Ishikawa (cell line): ENCODE data around the gene MTUS2.

Source experiments
- CEBPB ChIP-seq: IDR thresholded peaks from 2 replicates; pipeline ENCODE4 v1.6.1; 2012
- CREB1 ChIP-seq: IDR thresholded peaks from 2 replicates; pipeline ENCODE4 v1.6.1; 2012; ENCODE audit warnings: low read depth
- EGR1 ChIP-seq: IDR thresholded peaks from 2 replicates; pipeline ENCODE4 v1.6.1; 2012
- EP300 ChIP-seq: IDR thresholded peaks from 2 replicates; pipeline ENCODE4 v1.6.1; 2012; ENCODE audit warnings: borderline replicate concordance
- FOXM1 ChIP-seq: IDR thresholded peaks from 2 replicates; pipeline ENCODE4 v1.6.1; 2012; ENCODE audit warnings: low read depth, borderline replicate concordance
- NFIC ChIP-seq: IDR thresholded peaks from 2 replicates; pipeline ENCODE4 v1.6.1; 2012
- RAD21 ChIP-seq: IDR thresholded peaks from 2 replicates; pipeline ENCODE4 v1.6.1; 2012; ENCODE audit warnings: low read depth
- TAF1 ChIP-seq: IDR thresholded peaks from 2 replicates; pipeline ENCODE4 v1.6.1; 2012; ENCODE audit warnings: low read depth, mild to moderate bottlenecking
- TCF12 ChIP-seq: IDR thresholded peaks from 2 replicates; pipeline ENCODE4 v1.6.1; 2012; ENCODE audit warnings: low read depth
- TEAD4 ChIP-seq: IDR thresholded peaks from 2 replicates; pipeline ENCODE4 v1.6.1; 2012
- YY1 ChIP-seq: IDR thresholded peaks from 2 replicates; pipeline ENCODE4 v1.6.1; 2012; ENCODE audit warnings: low read depth
- ZBTB7A ChIP-seq: IDR thresholded peaks from 2 replicates; pipeline ENCODE4 v1.6.1; 2012; ENCODE audit warnings: low read depth
- TF ChIP-seq, protein P1 (sequence below): IDR thresholded peaks from 2 replicates; pipeline ENCODE4 v1.6.1; 2012
- TF ChIP-seq, protein P2 (sequence below): IDR thresholded peaks from 2 replicates; pipeline ENCODE4 v1.6.1; 2012; ENCODE audit warnings: low read depth, mild to moderate bottlenecking
- TF ChIP-seq, protein P3 (sequence below): IDR thresholded peaks from 2 replicates; pipeline ENCODE4 v1.6.1; 2012

MTUS2 gene

DNA sequence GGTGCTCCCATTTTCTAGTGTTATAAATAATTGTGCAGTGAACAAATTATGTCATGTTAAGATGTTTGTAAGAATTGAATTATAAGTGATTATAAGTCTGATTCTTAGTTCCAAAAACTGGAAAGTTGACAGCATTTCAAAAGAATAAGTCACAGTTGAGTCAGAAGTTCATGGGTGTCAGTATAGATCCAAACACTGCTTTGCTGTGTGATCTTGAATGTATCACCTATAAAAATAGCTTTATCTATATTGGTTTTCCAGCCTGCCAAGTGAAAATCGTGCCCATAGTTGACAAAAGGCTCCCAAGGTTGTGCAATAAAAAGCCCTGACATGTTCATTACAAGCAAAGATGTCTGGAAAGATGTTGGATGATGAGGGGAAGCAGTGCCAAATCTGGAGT lies 336.0 kb downstream of the MTUS2 start:
- TF ChIP-seq FOXM1 (no peak), TCF12 (no peak), CEBPB (no peak), RAD21 (no peak), CREB1 (no peak), ZBTB7A (no peak), TEAD4 (no peak)
- TF ChIP-seq, protein P1, sequence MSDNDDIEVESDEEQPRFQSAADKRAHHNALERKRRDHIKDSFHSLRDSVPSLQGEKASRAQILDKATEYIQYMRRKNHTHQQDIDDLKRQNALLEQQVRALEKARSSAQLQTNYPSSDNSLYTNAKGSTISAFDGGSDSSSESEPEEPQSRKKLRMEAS = no peak
- TF ChIP-seq, protein P2, sequence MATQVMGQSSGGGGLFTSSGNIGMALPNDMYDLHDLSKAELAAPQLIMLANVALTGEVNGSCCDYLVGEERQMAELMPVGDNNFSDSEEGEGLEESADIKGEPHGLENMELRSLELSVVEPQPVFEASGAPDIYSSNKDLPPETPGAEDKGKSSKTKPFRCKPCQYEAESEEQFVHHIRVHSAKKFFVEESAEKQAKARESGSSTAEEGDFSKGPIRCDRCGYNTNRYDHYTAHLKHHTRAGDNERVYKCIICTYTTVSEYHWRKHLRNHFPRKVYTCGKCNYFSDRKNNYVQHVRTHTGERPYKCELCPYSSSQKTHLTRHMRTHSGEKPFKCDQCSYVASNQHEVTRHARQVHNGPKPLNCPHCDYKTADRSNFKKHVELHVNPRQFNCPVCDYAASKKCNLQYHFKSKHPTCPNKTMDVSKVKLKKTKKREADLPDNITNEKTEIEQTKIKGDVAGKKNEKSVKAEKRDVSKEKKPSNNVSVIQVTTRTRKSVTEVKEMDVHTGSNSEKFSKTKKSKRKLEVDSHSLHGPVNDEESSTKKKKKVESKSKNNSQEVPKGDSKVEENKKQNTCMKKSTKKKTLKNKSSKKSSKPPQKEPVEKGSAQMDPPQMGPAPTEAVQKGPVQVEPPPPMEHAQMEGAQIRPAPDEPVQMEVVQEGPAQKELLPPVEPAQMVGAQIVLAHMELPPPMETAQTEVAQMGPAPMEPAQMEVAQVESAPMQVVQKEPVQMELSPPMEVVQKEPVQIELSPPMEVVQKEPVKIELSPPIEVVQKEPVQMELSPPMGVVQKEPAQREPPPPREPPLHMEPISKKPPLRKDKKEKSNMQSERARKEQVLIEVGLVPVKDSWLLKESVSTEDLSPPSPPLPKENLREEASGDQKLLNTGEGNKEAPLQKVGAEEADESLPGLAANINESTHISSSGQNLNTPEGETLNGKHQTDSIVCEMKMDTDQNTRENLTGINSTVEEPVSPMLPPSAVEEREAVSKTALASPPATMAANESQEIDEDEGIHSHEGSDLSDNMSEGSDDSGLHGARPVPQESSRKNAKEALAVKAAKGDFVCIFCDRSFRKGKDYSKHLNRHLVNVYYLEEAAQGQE = no peak

DNA sequence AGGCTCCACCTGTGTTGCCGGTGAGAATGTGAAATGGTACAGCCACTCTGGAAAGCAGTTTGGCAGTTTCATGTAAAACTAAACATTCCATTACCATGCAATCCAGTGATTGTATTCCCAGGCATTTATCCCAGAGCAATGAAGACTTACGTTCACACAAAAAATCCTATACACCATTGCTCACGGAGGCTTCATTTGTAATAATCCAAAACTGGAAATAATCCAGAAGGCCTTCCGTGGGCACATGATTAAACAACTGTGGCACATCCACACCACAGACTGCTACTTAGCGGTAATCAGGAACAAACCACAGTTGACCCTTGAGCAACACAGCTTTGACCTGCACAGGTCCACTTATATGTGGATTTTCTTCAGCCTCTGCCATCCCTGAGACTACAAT lies 339.7 kb downstream of the MTUS2 start:
- no peak for TF ChIP-seq EP300
- TF ChIP-seq EGR1 = no peak
- TF ChIP-seq CREB1 = no peak
- no peak for TF ChIP-seq RAD21
- no peak for TF ChIP-seq FOXM1
- no peak for TF ChIP-seq TCF12
- TF ChIP-seq, protein P2 = no peak
- TF ChIP-seq TEAD4 = no peak
- TF ChIP-seq, protein P3, sequence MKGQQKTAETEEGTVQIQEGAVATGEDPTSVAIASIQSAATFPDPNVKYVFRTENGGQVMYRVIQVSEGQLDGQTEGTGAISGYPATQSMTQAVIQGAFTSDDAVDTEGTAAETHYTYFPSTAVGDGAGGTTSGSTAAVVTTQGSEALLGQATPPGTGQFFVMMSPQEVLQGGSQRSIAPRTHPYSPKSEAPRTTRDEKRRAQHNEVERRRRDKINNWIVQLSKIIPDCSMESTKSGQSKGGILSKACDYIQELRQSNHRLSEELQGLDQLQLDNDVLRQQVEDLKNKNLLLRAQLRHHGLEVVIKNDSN = no peak
- no peak for TF ChIP-seq CEBPB
- TF ChIP-seq, protein P1 = no peak
- no peak for TF ChIP-seq YY1
- TF ChIP-seq TAF1 = no peak
- TF ChIP-seq NFIC = no peak
- TF ChIP-seq ZBTB7A = no peak

DNA sequence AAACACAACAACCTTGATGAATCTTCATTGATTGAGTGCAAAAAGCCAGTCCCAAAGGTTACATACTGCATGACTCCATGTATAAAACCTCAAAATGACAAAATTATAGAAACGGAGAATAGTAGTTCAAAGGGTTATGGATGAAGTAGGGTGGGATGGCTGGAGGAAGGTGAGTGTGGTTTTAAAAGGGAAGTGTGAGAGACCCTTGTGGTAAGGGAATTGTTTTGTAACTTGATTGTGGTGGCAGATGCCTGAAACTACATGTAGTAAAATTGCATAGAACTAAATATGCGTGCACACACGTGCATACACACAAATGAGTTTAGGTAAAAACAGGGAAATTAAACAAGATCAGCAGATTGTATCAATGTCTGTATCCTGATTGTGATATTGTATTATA lies 340.7 kb downstream of the MTUS2 start:
- TF ChIP-seq EP300 (no peak), NFIC (no peak), FOXM1 (no peak), ZBTB7A (no peak), EGR1 (no peak), CREB1 (no peak), RAD21 (no peak), CEBPB (no peak), TCF12 (no peak), TAF1 (no peak), YY1 (no peak), TEAD4 (no peak)
- TF ChIP-seq, protein P1 = no peak
- TF ChIP-seq, protein P2 = no peak
- TF ChIP-seq, protein P3 = no peak

DNA sequence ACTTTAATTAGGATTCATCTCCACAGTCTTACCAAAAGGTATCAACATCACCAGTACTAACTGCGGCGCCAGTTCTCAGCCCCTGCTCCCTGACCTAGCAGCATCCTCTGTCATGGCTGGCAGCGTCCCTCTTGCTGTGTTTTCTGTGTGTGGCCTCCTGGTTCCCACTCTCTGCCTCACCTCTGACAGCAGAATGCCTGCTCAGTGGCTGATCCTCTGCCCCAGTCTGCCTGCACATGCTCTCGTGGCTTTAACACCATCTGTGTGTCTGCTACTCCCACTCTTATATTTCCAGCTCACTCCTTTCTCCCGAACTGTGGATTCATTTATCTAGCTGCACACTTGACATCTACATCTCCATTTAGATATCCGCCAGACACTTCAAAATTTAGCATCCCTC lies 341.5 kb downstream of the MTUS2 start:
- no peak for TF ChIP-seq TCF12
- no peak for TF ChIP-seq EP300
- TF ChIP-seq NFIC = no peak
- TF ChIP-seq, protein P3 = no peak
- TF ChIP-seq YY1 = no peak
- no peak for TF ChIP-seq TAF1
- no peak for TF ChIP-seq CEBPB
- TF ChIP-seq ZBTB7A = no peak
- no peak for TF ChIP-seq FOXM1
- TF ChIP-seq RAD21 = no peak
- TF ChIP-seq, protein P1 = no peak
- TF ChIP-seq EGR1 = no peak
- TF ChIP-seq TEAD4 = no peak
- no peak for TF ChIP-seq CREB1
- TF ChIP-seq, protein P2 = no peak
